Vagina (tissue), 2 donors: ENCODE results near the gene PRTG. TPM values are rescaled to one million over a fixed set of nuclear protein-coding genes. Genes with fewer than 3 reads are reported as not detected.

Experiments used
- DNase-seq, 2 donors: peaks; one replicate each; pipeline ENCODE4 v3.0.0-alpha.2; 2017; ENCODE audit errors: extremely low spot score in 2 of 2
- H3K27ac ChIP-seq: fragments of 200-600 bp; sonication (generic); one replicate; pipeline ENCODE4 v1.5.1; 2019
- H3K27me3 ChIP-seq: fragments of 200-600 bp; sonication (generic); one replicate; pipeline ENCODE4 v1.5.1; 2019
- H3K36me3 ChIP-seq, 2 donors: fragments of 200-600 bp; sonication (generic); one replicate each; pipeline ENCODE4 v1.5.1; 2017 to 2019
- H3K4me1 ChIP-seq: fragments of 200-600 bp; sonication (generic); one replicate; pipeline ENCODE4 v1.5.1; 2019
- H3K4me3 ChIP-seq, 2 donors: fragments of 200-600 bp; sonication (generic); 1 replicate in 1 of 2; 2 replicates in 1 of 2; pipeline ENCODE4 v1.5.1; 2016 to 2019
- H3K9me3 ChIP-seq: fragments of 200-600 bp; sonication (generic); one replicate; pipeline ENCODE4 v1.5.1; 2019
- POLR2A ChIP-seq, 2 donors: fragments of 450-650 bp; IDR thresholded peaks; one replicate each; pipeline ENCODE4 v1.6.1; 2017; ENCODE audit warnings: antibody characterized with exemption in 2 of 2, mild to moderate bottlenecking in 2 of 2, moderate library complexity in 2 of 2
- POLR2AphosphoS5 ChIP-seq, 2 donors: sonication (generic); formaldehyde crosslinking; IDR thresholded peaks; one replicate each; pipeline ENCODE4 v1.9.0; 2017; ENCODE audit warnings: antibody characterized with exemption in 2 of 2, mild to moderate bottlenecking in 2 of 2, low read depth in 1 of 2; ENCODE audit not compliant: insufficient read depth in 1 of 2
- intact Hi-C: fragments of 100-400 bp; cut with DNase I; formaldehyde crosslinking; loops from one replicate; pipeline ENCODE4 v1.15.1; 2023
- total RNA-seq: library from RNA; depleted of rRNA; stranded (reverse); fragments of >200 nt; gene quantifications from one replicate; pipeline ENCODE4 v1.2.3, GENCODE V29; 2016
- TF ChIP-seq, protein P1 (sequence below), 3 experiments: fragments of 450-650 bp in 2 of 3; fragments of 200-600 bp in 1 of 3; sonication (generic) in 1 of 3; IDR thresholded peaks; one replicate each; pipeline ENCODE4 v1.5.1; 2017 to 2019; ENCODE audit warnings: antibody characterized with exemption in 3 of 3, mild to moderate bottlenecking in 2 of 3, moderate library complexity in 2 of 3

PRTG gene
- total RNA-seq, 1 donor from 2014 or later, result 5.2 TPM

GRCh38 chr15:55770806-55771205 is 27.9 kb upstream of the PRTG start:
- Histone ChIP-seq H3K9me3 (no peaks in the 10 kb centered on the region), H3K4me1 (no peaks in the 10 kb centered on the region), H3K27me3 (no peaks in the 10 kb centered on the region), H3K27ac (no peak overlapping the region), H3K4me3 (no peak overlapping the region), H3K36me3 (no peaks in the 10 kb centered on the region)
- no peak for DNase-seq
- TF ChIP-seq POLR2A (IDR thresholded peaks at IDR 0.05), result no peak
- no peak for TF ChIP-seq POLR2AphosphoS5 (IDR thresholded peaks at IDR 0.05; ENCODE audit: insufficient read depth in 1 of 2, low read depth in 1 of 2)
- TF ChIP-seq, protein P1, sequence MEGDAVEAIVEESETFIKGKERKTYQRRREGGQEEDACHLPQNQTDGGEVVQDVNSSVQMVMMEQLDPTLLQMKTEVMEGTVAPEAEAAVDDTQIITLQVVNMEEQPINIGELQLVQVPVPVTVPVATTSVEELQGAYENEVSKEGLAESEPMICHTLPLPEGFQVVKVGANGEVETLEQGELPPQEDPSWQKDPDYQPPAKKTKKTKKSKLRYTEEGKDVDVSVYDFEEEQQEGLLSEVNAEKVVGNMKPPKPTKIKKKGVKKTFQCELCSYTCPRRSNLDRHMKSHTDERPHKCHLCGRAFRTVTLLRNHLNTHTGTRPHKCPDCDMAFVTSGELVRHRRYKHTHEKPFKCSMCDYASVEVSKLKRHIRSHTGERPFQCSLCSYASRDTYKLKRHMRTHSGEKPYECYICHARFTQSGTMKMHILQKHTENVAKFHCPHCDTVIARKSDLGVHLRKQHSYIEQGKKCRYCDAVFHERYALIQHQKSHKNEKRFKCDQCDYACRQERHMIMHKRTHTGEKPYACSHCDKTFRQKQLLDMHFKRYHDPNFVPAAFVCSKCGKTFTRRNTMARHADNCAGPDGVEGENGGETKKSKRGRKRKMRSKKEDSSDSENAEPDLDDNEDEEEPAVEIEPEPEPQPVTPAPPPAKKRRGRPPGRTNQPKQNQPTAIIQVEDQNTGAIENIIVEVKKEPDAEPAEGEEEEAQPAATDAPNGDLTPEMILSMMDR (IDR thresholded peaks at IDR 0.05), result no peak
- intact Hi-C loops, result no loop called here

GRCh38 chr15:55770261-55770660 is 27.3 kb upstream of the PRTG start:
- DNase-seq, result no peak
- TF ChIP-seq POLR2A (IDR thresholded peaks at IDR 0.05) (no peak), POLR2AphosphoS5 (IDR thresholded peaks at IDR 0.05; ENCODE audit: insufficient read depth in 1 of 2, low read depth in 1 of 2) (no peak)
- TF ChIP-seq, protein P1 (IDR thresholded peaks at IDR 0.05), result no peak
- H3K27ac ChIP-seq, result no peak overlapping the region
- H3K27me3 ChIP-seq, result no peaks in the 10 kb centered on the region
- intact Hi-C loops, result no loop called here
- H3K4me1 ChIP-seq, result no peaks in the 10 kb centered on the region
- H3K36me3 ChIP-seq, result no peaks in the 10 kb centered on the region
- no peak overlapping the region for H3K4me3 ChIP-seq
- no peaks in the 10 kb centered on the region for H3K9me3 ChIP-seq

- Histone ChIP-seq H3K27ac (no peak overlapping the region), H3K36me3 (no peaks in the 10 kb centered on the region), H3K27me3 (no peaks in the 10 kb centered on the region), H3K4me3 (no peak overlapping the region), H3K9me3 (no peaks in the 10 kb centered on the region), H3K4me1 (no peaks in the 10 kb centered on the region)
- TF ChIP-seq, protein P1 (IDR thresholded peaks at IDR 0.05), result no peak
- no peak for TF ChIP-seq POLR2AphosphoS5 (IDR thresholded peaks at IDR 0.05; ENCODE audit: insufficient read depth in 1 of 2, low read depth in 1 of 2)
- no peak for TF ChIP-seq POLR2A (IDR thresholded peaks at IDR 0.05)
- intact Hi-C loops, result no loop called here
- DNase-seq, result no peak
These were observed 25.8 kb upstream of the PRTG start for GRCh38 chr15:55768670-55769185.

- intact Hi-C loops, result no loop called here
- Histone ChIP-seq H3K9me3 (no peaks in the 10 kb centered on the region), H3K4me1 (no peaks in the 10 kb centered on the region), H3K4me3 (no peak overlapping the region), H3K36me3 (no peaks in the 10 kb centered on the region), H3K27ac (no peak overlapping the region), H3K27me3 (no peaks in the 10 kb centered on the region)
- no peak for DNase-seq
- TF ChIP-seq POLR2A (IDR thresholded peaks at IDR 0.05) (no peak), POLR2AphosphoS5 (IDR thresholded peaks at IDR 0.05; ENCODE audit: insufficient read depth in 1 of 2, low read depth in 1 of 2) (no peak)
- TF ChIP-seq, protein P1 (IDR thresholded peaks at IDR 0.05), result no peak
These were observed 23.7 kb upstream of the PRTG start for GRCh38 chr15:55766676-55767075.

DNA sequence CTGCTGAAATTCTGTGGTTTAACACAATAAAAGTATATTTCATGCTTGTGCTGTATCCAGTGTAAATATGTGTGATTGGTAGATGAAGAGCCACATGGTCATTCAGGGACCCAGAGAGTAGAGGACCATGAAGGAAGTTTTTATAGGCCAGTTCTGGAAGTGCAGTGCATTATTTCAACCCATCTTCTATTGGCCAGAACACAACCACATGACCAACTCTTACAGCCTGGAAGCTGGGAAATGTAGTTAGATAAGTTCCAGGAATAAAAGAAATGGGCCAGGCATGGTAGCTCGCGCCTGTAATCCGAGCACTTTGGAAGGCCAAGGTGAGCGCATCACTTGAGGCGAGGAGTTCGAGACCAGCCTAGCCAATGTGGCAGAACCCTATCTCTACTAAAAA is 21.4 kb upstream of the PRTG start:
- intact Hi-C loops, result no loop called here
- Histone ChIP-seq H3K36me3 (no peaks in the 10 kb centered on the region), H3K9me3 (no peaks in the 10 kb centered on the region), H3K4me3 (no peak overlapping the region), H3K27me3 (no peaks in the 10 kb centered on the region), H3K27ac (no peak overlapping the region), H3K4me1 (no peaks in the 10 kb centered on the region)
- no peak for DNase-seq
- no peak for TF ChIP-seq POLR2A (IDR thresholded peaks at IDR 0.05)
- no peak for TF ChIP-seq POLR2AphosphoS5 (IDR thresholded peaks at IDR 0.05; ENCODE audit: insufficient read depth in 1 of 2, low read depth in 1 of 2)
- TF ChIP-seq, protein P1 (IDR thresholded peaks at IDR 0.05), result no peak
